ENCODE measurements around the gene PSMA5.
"Not testable (repeated sequence)": the region's sequence is repeated elsewhere in the genome, so short reads cannot be mapped to it uniquely, and the experiment has no call there.

The PSMA5 gene

GRCh38 chr1:109392037-109392787 lies 34.0 kb downstream of the PSMA5 start:
- no peak for DNase-seq

- no peak for DNase-seq
Measured at GRCh38 chr1:109391626-109392025, 34.6 kb downstream of the PSMA5 start.

- DNase-seq: no peak
Measured at GRCh38 chr1:109391157-109391556, 35.1 kb downstream of the PSMA5 start.

GRCh38 chr1:109389638-109390341 lies 36.5 kb downstream of the PSMA5 start:
- no peak for DNase-seq

- no peak for DNase-seq
Measured at GRCh38 chr1:109388884-109389637, 37.2 kb downstream of the PSMA5 start.

GRCh38 chr1:109388208-109388711 lies 38.0 kb downstream of the PSMA5 start:
- no peak for DNase-seq

- no peak for DNase-seq
Measured at GRCh38 chr1:109386054-109386717, 40.1 kb downstream of the PSMA5 start.

GRCh38 chr1:109385417-109385816 lies 40.8 kb downstream of the PSMA5 start:
- no peak for DNase-seq

GRCh38 chr1:109383854-109384253 lies 42.4 kb downstream of the PSMA5 start:
- no peak for DNase-seq

GRCh38 chr1:109383087-109383779 lies 43.0 kb downstream of the PSMA5 start:
- DNase-seq: no peak

GRCh38 chr1:109381573-109381972 lies 44.7 kb downstream of the PSMA5 start:
- DNase-seq: no peak

GRCh38 chr1:109379907-109380306 lies 46.3 kb downstream of the PSMA5 start:
- no peak for DNase-seq

GRCh38 chr1:109379422-109379821 lies 46.8 kb downstream of the PSMA5 start:
- DNase-seq: no peak

GRCh38 chr1:109377698-109378097 lies 48.5 kb downstream of the PSMA5 start:
- no peak for DNase-seq

- not testable (repeated sequence) for DNase-seq
Measured at GRCh38 chr1:109373696-109374095, 52.6 kb downstream of the PSMA5 start.

- DNase-seq: no peak
Measured at GRCh38 chr1:109373126-109373525, 53.1 kb downstream of the PSMA5 start.

GRCh38 chr1:109372281-109372680 lies 54.0 kb downstream of the PSMA5 start:
- DNase-seq: no peak

- DNase-seq: no peak
Measured at GRCh38 chr1:109371341-109371739, 54.9 kb downstream of the PSMA5 start.

- DNase-seq: no peak
Measured at GRCh38 chr1:109370712-109371340, 55.4 kb downstream of the PSMA5 start.

GRCh38 chr1:109369167-109369746 lies 57.0 kb downstream of the PSMA5 start:
- no peak for DNase-seq

GRCh38 chr1:109368464-109368863 lies 57.8 kb downstream of the PSMA5 start:
- DNase-seq: no peak

All from NCI-H774 (cell line).